Measurements from ENCODE around the gene UNC13A.

- TF ChIP-seq, protein P1, sequence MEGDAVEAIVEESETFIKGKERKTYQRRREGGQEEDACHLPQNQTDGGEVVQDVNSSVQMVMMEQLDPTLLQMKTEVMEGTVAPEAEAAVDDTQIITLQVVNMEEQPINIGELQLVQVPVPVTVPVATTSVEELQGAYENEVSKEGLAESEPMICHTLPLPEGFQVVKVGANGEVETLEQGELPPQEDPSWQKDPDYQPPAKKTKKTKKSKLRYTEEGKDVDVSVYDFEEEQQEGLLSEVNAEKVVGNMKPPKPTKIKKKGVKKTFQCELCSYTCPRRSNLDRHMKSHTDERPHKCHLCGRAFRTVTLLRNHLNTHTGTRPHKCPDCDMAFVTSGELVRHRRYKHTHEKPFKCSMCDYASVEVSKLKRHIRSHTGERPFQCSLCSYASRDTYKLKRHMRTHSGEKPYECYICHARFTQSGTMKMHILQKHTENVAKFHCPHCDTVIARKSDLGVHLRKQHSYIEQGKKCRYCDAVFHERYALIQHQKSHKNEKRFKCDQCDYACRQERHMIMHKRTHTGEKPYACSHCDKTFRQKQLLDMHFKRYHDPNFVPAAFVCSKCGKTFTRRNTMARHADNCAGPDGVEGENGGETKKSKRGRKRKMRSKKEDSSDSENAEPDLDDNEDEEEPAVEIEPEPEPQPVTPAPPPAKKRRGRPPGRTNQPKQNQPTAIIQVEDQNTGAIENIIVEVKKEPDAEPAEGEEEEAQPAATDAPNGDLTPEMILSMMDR (IDR thresholded peaks at IDR 0.05), result no peak
- no peak for TF ChIP-seq ZFX (IDR thresholded peaks at IDR 0.05; ENCODE audit: borderline replicate concordance)
Measured at GRCh38 chr19:17616961-17617806, 71.0 kb downstream of the UNC13A start.

All from 22Rv1 (cell line).